ENCODE measurements around the gene SLC30A2. TPM values are rescaled to one million over a fixed set of nuclear protein-coding genes. Genes with fewer than 3 reads are reported as not detected.
A peak's percentile ranks its signal among the peaks of the same experiment; 100 is the strongest.

The SLC30A2 gene
- total and polyA plus RNA-seq, 9 of the 15 experiments (the other 6 are each of a cell fraction or from before 2014, with no cell fraction given), result 0.01 to 0.18 (median 0.06) TPM; not detected in 3

DNA sequence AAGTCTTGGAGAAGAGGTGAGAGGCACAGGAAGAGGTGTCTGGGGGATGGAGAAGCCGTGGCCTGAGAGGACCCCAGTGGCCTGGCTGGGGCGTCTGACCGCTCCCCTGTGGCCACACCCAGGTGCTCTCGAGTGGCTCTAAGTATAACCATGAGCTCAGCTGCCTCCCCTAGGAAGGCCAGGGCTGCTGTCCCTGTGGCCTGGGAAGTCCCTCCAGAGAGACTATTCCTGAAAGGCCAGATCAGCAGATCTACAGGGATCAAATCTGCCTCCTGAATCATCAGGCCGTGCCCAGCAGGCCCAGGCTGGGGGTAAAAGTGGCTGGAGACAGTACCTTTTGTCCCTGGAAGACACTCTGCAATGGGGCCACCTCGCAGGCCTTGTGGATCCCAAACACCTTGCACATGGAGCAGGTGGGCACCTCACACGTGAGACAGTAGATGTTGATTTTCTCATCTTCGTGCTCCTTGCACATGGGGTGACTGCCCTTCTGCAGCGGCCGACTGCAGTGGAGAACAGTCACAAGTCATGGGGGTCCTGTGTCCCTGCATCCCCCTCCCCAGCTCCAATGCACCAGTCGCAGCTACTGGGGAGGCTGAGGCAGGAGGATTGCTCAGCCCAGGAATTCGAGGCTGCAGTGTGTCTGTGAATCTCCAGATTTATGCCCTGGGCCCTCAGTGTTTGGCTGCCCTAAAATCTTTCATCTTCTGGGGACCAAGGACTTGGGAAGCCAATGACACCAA, 15.1 kb upstream of the SLC30A2 start (continued):
- TF ChIP-seq, protein P1, sequence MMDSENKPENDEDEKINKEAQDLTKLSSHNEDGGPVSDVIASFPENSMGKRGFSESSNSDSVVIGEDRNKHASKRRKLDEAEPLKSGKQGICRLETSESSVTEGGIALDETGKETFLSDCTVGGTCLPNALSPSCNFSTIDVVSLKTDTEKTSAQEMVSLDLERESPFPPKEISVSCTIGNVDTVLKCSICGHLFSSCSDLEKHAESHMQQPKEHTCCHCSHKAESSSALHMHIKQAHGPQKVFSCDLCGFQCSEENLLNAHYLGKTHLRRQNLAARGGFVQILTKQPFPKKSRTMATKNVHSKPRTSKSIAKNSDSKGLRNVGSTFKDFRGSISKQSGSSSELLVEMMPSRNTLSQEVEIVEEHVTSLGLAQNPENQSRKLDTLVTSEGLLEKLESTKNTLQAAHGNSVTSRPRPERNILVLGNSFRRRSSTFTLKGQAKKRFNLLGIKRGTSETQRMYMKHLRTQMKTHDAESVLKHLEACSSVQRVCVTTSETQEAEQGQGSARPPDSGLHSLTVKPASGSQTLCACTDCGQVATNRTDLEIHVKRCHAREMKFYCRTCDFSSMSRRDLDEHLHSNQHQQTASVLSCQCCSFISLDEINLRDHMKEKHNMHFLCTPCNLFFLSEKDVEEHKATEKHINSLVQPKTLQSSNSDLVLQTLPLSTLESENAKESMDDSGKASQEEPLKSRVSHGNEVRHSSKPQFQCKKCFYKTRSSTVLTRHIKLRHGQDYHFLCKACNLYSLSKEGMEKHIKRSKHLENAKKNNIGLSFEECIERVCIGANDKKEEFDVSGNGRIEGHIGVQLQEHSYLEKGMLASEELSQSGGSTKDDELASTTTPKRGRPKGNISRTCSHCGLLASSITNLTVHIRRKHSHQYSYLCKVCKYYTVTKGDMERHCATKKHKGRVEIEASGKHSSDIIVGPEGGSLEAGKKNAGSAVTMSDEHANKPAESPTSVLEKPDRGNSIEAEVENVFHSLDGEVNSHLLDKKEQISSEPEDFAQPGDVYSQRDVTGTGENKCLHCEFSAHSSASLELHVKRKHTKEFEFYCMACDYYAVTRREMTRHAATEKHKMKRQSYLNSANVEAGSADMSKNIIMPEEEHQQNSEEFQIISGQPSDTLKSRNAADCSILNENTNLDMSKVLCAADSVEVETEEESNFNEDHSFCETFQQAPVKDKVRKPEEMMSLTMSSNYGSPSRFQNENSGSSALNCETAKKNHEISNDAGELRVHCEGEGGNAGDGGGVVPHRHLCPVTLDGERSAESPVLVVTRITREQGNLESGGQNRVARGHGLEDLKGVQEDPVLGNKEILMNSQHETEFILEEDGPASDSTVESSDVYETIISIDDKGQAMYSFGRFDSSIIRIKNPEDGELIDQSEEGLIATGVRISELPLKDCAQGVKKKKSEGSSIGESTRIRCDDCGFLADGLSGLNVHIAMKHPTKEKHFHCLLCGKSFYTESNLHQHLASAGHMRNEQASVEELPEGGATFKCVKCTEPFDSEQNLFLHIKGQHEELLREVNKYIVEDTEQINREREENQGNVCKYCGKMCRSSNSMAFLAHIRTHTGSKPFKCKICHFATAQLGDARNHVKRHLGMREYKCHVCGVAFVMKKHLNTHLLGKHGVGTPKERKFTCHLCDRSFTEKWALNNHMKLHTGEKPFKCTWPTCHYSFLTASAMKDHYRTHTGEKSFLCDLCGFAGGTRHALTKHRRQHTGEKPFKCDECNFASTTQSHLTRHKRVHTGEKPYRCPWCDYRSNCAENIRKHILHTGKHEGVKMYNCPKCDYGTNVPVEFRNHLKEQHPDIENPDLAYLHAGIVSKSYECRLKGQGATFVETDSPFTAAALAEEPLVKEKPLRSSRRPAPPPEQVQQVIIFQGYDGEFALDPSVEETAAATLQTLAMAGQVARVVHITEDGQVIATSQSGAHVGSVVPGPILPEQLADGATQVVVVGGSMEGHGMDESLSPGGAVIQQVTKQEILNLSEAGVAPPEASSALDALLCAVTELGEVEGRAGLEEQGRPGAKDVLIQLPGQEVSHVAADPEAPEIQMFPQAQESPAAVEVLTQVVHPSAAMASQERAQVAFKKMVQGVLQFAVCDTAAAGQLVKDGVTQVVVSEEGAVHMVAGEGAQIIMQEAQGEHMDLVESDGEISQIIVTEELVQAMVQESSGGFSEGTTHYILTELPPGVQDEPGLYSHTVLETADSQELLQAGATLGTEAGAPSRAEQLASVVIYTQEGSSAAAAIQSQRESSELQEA (IDR thresholded peaks at IDR 0.05; ENCODE audit: low read depth), result no peak
- TF ChIP-seq RCOR1 (IDR thresholded peaks at IDR 0.05; ENCODE audit: borderline replicate concordance in 1 of 2, low read depth in 2 of 2, low read length in 2 of 2) (0 out of 4 replicates have a peak, but pooled peaks of 1 of the 2 experiments have one; percentile 14), JUN (IDR thresholded peaks at IDR 0.05; ENCODE audit: borderline replicate concordance, low read depth, low read length) (0 out of 2 replicates have a peak, but pooled peaks have one; percentile 20), JUN (CRISPR knock-in tag; IDR thresholded peaks at IDR 0.05; ENCODE audit: borderline replicate concordance) (no peak), SP2 (IDR thresholded peaks at IDR 0.05; ENCODE audit: extremely low read depth, low read depth, low read length, poor library complexity, severe bottlenecking) (no peak), U2AF1 (optimal IDR thresholded peaks at IDR 0.05; ENCODE audit: low read depth, low read length) (no peak), KAT7 (CRISPR knock-in tag; IDR thresholded peaks at IDR 0.05; ENCODE audit: borderline replicate concordance) (0 out of 2 replicates have a peak, but pooled peaks have one; percentile 46), NUFIP1 (IDR thresholded peaks at IDR 0.05; ENCODE audit: partially characterized antibody) (no peak), CTBP1 (IDR thresholded peaks at IDR 0.05; ENCODE audit: borderline replicate concordance) (peak; percentile 29; the same call in 1 of the 2 replicates), TBP (optimal IDR thresholded peaks at IDR 0.05; ENCODE audit: low read depth, low read length) (no peak), ZBTB8A (IDR thresholded peaks at IDR 0.05; ENCODE audit: partially characterized antibody) (no peak)
- TF ChIP-seq, protein P2, sequence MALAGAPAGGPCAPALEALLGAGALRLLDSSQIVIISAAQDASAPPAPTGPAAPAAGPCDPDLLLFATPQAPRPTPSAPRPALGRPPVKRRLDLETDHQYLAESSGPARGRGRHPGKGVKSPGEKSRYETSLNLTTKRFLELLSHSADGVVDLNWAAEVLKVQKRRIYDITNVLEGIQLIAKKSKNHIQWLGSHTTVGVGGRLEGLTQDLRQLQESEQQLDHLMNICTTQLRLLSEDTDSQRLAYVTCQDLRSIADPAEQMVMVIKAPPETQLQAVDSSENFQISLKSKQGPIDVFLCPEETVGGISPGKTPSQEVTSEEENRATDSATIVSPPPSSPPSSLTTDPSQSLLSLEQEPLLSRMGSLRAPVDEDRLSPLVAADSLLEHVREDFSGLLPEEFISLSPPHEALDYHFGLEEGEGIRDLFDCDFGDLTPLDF (CRISPR knock-in tag; IDR thresholded peaks at IDR 0.05), result 0 out of 2 replicates have a peak, but pooled peaks have one; percentile 7
- TF ChIP-seq, protein P3, sequence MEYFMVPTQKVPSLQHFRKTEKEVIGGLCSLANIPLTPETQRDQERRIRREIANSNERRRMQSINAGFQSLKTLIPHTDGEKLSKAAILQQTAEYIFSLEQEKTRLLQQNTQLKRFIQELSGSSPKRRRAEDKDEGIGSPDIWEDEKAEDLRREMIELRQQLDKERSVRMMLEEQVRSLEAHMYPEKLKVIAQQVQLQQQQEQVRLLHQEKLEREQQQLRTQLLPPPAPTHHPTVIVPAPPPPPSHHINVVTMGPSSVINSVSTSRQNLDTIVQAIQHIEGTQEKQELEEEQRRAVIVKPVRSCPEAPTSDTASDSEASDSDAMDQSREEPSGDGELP (CRISPR knock-in tag; IDR thresholded peaks at IDR 0.05; ENCODE audit: borderline replicate concordance), result 0 out of 2 replicates have a peak, but pooled peaks have one; percentile 28
- TF ChIP-seq, protein P4, sequence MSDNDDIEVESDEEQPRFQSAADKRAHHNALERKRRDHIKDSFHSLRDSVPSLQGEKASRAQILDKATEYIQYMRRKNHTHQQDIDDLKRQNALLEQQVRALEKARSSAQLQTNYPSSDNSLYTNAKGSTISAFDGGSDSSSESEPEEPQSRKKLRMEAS (CRISPR knock-in tag; IDR thresholded peaks at IDR 0.05), result peak; percentile 22; the same call in 1 of the 2 replicates
